ENCODE results near the gene LNX1.

GRCh38 chr4:53618321-53618720 lies 27.0 kb upstream of the LNX1 start:
- TF ChIP-seq ESRRG (CRISPR knock-in tag; IDR thresholded peaks at IDR 0.05) (no peak), RARB (CRISPR knock-in tag; IDR thresholded peaks at IDR 0.05) (no peak), ZFP30 (CRISPR knock-in tag; IDR thresholded peaks at IDR 0.05) (no peak), ZC3H10 (CRISPR knock-in tag; IDR thresholded peaks at IDR 0.05) (no peak), PPARA (CRISPR knock-in tag; IDR thresholded peaks at IDR 0.05; ENCODE audit: borderline replicate concordance) (no peak)
- TF ChIP-seq, protein P1, sequence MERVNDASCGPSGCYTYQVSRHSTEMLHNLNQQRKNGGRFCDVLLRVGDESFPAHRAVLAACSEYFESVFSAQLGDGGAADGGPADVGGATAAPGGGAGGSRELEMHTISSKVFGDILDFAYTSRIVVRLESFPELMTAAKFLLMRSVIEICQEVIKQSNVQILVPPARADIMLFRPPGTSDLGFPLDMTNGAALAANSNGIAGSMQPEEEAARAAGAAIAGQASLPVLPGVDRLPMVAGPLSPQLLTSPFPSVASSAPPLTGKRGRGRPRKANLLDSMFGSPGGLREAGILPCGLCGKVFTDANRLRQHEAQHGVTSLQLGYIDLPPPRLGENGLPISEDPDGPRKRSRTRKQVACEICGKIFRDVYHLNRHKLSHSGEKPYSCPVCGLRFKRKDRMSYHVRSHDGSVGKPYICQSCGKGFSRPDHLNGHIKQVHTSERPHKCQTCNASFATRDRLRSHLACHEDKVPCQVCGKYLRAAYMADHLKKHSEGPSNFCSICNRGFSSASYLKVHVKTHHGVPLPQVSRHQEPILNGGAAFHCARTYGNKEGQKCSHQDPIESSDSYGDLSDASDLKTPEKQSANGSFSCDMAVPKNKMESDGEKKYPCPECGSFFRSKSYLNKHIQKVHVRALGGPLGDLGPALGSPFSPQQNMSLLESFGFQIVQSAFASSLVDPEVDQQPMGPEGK (CRISPR knock-in tag; IDR thresholded peaks at IDR 0.05; ENCODE audit: borderline replicate concordance) = no peak
- TF ChIP-seq, protein P2, sequence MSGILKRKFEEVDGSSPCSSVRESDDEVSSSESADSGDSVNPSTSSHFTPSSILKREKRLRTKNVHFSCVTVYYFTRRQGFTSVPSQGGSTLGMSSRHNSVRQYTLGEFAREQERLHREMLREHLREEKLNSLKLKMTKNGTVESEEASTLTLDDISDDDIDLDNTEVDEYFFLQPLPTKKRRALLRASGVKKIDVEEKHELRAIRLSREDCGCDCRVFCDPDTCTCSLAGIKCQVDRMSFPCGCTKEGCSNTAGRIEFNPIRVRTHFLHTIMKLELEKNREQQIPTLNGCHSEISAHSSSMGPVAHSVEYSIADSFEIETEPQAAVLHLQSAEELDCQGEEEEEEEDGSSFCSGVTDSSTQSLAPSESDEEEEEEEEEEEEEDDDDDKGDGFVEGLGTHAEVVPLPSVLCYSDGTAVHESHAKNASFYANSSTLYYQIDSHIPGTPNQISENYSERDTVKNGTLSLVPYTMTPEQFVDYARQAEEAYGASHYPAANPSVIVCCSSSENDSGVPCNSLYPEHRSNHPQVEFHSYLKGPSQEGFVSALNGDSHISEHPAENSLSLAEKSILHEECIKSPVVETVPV (CRISPR knock-in tag; IDR thresholded peaks at IDR 0.05) = no peak
